Mucosa of descending colon (tissue), 3 donors: ENCODE data around the gene CDK15. TPM values are rescaled to one million over a fixed set of nuclear protein-coding genes. Genes with fewer than 3 reads are reported as not detected.
A peak's percentile ranks its signal among the peaks of the same experiment; 100 is the strongest.

Experiments
- ATAC-seq: fragments of 200-7000 bp; cut with Tn5 transposase; one replicate; pipeline ENCODE4 v1.9.1; 2020; ENCODE audit warnings: mild to moderate bottlenecking, moderate library complexity
- DNase-seq, 3 donors: peaks; one replicate each; pipeline ENCODE4 v3.0.0-alpha.2; 2020
- H3K36me3 ChIP-seq: fragments of 200-600 bp; one replicate; pipeline ENCODE4 v1.8.0; 2021; ENCODE audit warnings: low read depth, mild to moderate bottlenecking
- H3K4me1 ChIP-seq: fragments of 200-600 bp; one replicate; pipeline ENCODE4 v1.8.0; 2021; ENCODE audit warnings: low read depth, mild to moderate bottlenecking
- H3K4me3 ChIP-seq: fragments of 200-600 bp; one replicate; pipeline ENCODE4 v1.8.0; 2021; ENCODE audit warnings: mild to moderate bottlenecking
- H3K9me3 ChIP-seq: fragments of 200-600 bp; one replicate; pipeline ENCODE4 v1.8.0; 2021; ENCODE audit warnings: mild to moderate bottlenecking
- intact Hi-C, 2 donors: fragments of 100-400 bp; cut with DNase I in 1 of 2; cut with micrococcal nuclease in 1 of 2; formaldehyde crosslinking; loops; one replicate each; pipeline versions ENCODE4 v1.11.0 to v1.11.1; 2022; cut with DNase I, micrococcal nuclease
- total RNA-seq, 3 donors: library from RNA; stranded (reverse); fragmentation: NEBNext Ultra II Directional in 2 of 3; extraction: Animal tissue kit (Norgen Biotek cat#: 25700) in 2 of 3; gene quantifications; one replicate each; pipeline versions ENCODE4 v1.2.1 to v1.2.4, GENCODE V29; 2021 to 2023
- TF ChIP-seq, protein P1 (sequence below): fragments of 200-600 bp; IDR thresholded peaks from one replicate; pipeline ENCODE4 v1.8.0; 2022; ENCODE audit warnings: antibody characterized with exemption, mild to moderate bottlenecking
- donor health status: DM: no; HTN: no; CAD: no; lungs with moderate emphysema.
- donor health status: DM: no; HTN: no; CAD: no.
- donor health status: DM: no; HTN: yes; CAD: no.

The CDK15 gene
- total RNA-seq, 3 donors from 2014 or later, result 0.94 to 1.4 TPM; not detected in 1

DNA sequence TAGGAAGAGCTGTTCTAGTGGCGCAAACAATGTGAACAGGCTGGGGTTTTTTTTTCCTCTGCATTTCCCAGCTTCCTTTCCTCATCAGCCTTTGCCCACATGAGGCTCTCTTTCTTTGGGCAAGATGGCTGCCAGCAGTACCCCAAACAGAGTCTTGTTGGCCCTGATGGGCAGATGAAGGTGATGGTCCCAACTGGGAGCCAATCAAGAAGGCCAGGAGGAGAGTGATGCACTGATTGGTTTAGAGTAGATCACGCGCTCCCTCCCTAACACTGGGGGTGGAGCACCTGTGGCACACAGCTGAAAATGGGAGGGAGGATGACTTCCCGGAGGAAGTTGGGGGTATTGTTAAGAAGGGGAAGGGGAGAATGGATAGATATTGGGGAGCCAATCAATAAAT, 131.0 kb downstream of the CDK15 start:
- DNase-seq (no peak), ATAC-seq (no peak)
- intact Hi-C loops, result no loop called here
- no peak overlapping the region for H3K4me3 ChIP-seq
- H3K9me3 ChIP-seq, result no peaks in the 10 kb centered on the region
- H3K4me1 ChIP-seq, result peaks cover 2% of the 10 kb centered on the region
- TF ChIP-seq, protein P1, sequence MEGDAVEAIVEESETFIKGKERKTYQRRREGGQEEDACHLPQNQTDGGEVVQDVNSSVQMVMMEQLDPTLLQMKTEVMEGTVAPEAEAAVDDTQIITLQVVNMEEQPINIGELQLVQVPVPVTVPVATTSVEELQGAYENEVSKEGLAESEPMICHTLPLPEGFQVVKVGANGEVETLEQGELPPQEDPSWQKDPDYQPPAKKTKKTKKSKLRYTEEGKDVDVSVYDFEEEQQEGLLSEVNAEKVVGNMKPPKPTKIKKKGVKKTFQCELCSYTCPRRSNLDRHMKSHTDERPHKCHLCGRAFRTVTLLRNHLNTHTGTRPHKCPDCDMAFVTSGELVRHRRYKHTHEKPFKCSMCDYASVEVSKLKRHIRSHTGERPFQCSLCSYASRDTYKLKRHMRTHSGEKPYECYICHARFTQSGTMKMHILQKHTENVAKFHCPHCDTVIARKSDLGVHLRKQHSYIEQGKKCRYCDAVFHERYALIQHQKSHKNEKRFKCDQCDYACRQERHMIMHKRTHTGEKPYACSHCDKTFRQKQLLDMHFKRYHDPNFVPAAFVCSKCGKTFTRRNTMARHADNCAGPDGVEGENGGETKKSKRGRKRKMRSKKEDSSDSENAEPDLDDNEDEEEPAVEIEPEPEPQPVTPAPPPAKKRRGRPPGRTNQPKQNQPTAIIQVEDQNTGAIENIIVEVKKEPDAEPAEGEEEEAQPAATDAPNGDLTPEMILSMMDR, result no peak
- no peaks in the 10 kb centered on the region for H3K36me3 ChIP-seq

DNA sequence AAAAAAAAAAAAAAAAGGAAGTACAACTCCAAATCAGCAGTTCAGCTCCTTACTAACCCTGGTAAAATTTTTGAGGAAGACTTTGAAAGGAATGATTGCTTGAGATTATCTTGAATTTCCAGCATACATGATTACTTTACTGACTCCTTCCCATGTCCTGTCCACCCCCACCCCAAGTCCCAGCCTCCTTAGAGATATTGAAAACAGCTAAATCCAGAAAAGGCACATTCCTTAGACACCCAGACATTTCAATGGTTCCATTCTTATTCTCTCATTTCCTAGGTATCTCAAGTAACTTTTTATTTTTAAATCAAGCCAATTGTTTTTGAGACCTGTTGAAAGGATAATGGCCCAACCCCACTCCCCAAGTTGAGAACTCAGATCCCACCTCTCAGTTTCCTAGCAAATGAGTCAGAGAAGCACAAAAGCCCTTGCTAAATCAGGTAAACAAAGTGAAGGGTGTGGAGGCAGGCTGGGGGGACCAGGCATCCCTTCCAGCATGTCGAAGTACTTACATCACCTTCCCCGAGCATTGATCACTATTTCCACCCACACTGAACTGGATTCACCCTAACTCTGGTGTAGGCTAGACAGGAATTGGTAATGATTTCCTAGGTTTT, 131.9 kb downstream of the CDK15 start:
- intact Hi-C loops, result no loop called here
- DNase-seq, result no peak
- ATAC-seq, result no peak
- TF ChIP-seq, protein P1, result no peak
- peaks cover 2% of the 10 kb centered on the region for H3K4me1 ChIP-seq
- no peak overlapping the region for H3K4me3 ChIP-seq
- H3K9me3 ChIP-seq, result no peaks in the 10 kb centered on the region
- H3K36me3 ChIP-seq, result no peaks in the 10 kb centered on the region

DNA sequence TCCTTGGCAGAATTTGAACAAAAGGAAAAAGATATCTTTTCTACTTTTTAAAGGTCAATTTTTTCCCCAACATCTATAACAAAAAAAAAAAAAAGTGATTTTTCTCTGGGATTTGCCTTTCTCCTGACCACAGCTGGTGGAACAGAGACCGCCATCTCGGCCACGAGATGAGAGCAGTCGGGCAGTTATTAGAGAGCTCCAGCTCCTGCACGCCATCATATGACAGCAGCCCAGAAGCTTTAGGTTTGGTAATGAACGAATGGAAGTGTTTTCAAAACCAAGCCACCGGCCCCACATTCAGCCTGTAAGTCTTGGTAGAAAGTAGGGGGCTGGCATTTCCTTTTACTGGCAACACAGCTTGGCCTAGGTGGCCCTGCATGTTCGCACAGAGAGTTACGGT, 132.4 kb downstream of the CDK15 start:
- Histone ChIP-seq H3K9me3 (no peaks in the 10 kb centered on the region), H3K4me1 (peaks cover 2% of the 10 kb centered on the region), H3K36me3 (no peaks in the 10 kb centered on the region), H3K4me3 (no peak overlapping the region)
- no peak for ATAC-seq
- intact Hi-C loops, result no loop called here
- TF ChIP-seq, protein P1, result no peak
- DNase-seq, result no peak

DNA sequence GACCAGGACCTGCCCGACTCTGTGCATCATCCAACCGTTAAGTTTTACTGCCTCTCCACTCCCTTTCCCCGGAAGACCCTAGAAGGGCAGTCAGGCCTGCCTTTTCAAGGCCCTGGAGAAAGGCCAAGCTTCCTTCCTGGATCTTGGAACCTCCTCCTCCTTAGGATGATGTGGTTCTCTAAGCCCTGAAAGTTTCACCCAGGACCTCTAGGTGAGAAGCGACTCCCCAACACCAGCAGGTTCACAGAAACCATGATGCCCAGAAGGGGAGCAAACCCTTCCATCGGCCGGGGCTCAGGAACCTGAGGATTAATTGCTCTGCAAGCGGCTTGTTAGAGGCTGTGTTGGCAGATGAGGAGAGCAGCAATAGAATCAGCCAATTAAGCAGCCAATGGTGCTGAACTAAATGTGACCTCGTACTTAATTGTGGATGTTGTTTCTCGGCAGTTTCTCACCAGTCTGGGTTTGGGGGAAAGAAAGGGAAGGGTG, 133.2 kb downstream of the CDK15 start:
- H3K4me1 ChIP-seq, result peaks cover 2% of the 10 kb centered on the region
- H3K36me3 ChIP-seq, result no peaks in the 10 kb centered on the region
- no peaks in the 10 kb centered on the region for H3K9me3 ChIP-seq
- ATAC-seq, result peak; percentile 18
- DNase-seq, result no peak
- TF ChIP-seq, protein P1, result no peak
- no peak overlapping the region for H3K4me3 ChIP-seq
- intact Hi-C loops, result no loop called here

DNA sequence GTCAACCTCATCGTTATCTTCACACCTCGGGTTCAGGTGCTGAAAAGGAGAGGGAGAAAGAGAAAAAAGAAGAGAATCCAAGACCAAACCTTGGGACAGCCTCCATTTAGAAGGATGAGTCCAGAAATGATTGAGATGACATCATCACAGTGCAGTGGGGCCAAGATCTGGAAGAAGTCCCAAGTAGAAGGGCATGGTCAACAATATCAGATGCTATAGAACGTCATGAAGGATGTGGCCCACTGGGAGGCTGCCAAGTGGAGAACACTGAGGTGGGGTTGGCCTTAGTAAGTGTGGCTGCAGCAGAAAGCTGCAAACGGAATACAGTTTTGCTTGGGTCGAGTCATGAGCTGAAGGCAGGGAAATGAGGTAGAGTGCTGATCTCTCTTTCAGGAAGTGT, 136.2 kb downstream of the CDK15 start:
- no peak overlapping the region for H3K4me3 ChIP-seq
- no peak for DNase-seq
- TF ChIP-seq, protein P1, result no peak
- no peak for ATAC-seq
- no peaks in the 10 kb centered on the region for H3K36me3 ChIP-seq
- H3K9me3 ChIP-seq, result no peaks in the 10 kb centered on the region
- no peaks in the 10 kb centered on the region for H3K4me1 ChIP-seq
- intact Hi-C loops, result no loop called here

Other genes starting within 250 kb of the CDK15 start
- gene TMEM237, start 163.0 kb upstream of the CDK15 start, total RNA-seq, result 10 to 100 TPM in 2 of 3 donors, 1 to 10 TPM in 1; 3.0 to 11.6 (median 10.1) TPM
- gene MPP4, start 107.9 kb upstream of the CDK15 start, total RNA-seq, result under 1 TPM in 1 of 3 donors, not detected in 2; 0.25 TPM
- gene ALS2, start 25.6 kb upstream of the CDK15 start, total RNA-seq, result 10 to 100 TPM in 2 of 3 donors, 1 to 10 TPM in 1; 8.8 to 18.2 (median 13.3) TPM
- 10 to 100 TPM in 1 of 3 donors, 1 to 10 TPM in 2; 4.8 to 84.3 (median 5.9) TPM for gene FZD7, start 227.3 kb downstream of the CDK15 start, total RNA-seq